Measurements from ENCODE around the gene PSMG4.

PSMG4 gene

GRCh38 chr6:3285049-3285639 is 26.4 kb downstream of the PSMG4 start:
- Histone ChIP-seq H3K27ac (ENCODE audit: low read depth, low read length) (no peak overlapping the region), H4K20me1 (ENCODE audit: low read depth, low read length) (no peaks in the 10 kb centered on the region), H3K27me3 (ENCODE audit: low read length) (no peaks in the 10 kb centered on the region), H3F3A (ENCODE audit: insufficient read depth) (no peaks in the 10 kb centered on the region), H3K4me2 (ENCODE audit: low read depth, low read length, poor library complexity, severe bottlenecking) (no peak overlapping the region), H3K4me3 (ENCODE audit: insufficient read depth, low read length, poor library complexity, severe bottlenecking) (no peak overlapping the region), H2AFZ (ENCODE audit: low read depth, low read length, severe bottlenecking) (no peak overlapping the region), H3K36me3 (ENCODE audit: low read length) (no peaks in the 10 kb centered on the region), H3K9me3 (ENCODE audit: insufficient read depth, low read length) (no peaks in the 10 kb centered on the region), H3K9me2 (replicated peaks; ENCODE audit: insufficient read depth, low read length) (no peaks in the 10 kb centered on the region), H3K9ac (ENCODE audit: low read length) (no peak overlapping the region), H3K79me2 (ENCODE audit: insufficient read depth, low read length) (no peaks in the 10 kb centered on the region)
- TF ChIP-seq CTCF (IDR thresholded peaks at IDR 0.05; ENCODE audit: insufficient read depth, low read length, poor library complexity, severe bottlenecking) = no peak
- TF ChIP-seq EZH2phosphoT487 (conservative IDR thresholded peaks at IDR 0.05; ENCODE audit: low read length) = no peak

- no peak overlapping the region for H3K9ac ChIP-seq (ENCODE audit: low read length)
- H2AFZ ChIP-seq (ENCODE audit: low read depth, low read length, severe bottlenecking) = no peak overlapping the region
- no peaks in the 10 kb centered on the region for H3K27me3 ChIP-seq (ENCODE audit: low read length)
- no peaks in the 10 kb centered on the region for H3F3A ChIP-seq (ENCODE audit: insufficient read depth)
- H3K79me2 ChIP-seq (ENCODE audit: insufficient read depth, low read length) = no peaks in the 10 kb centered on the region
- no peaks in the 10 kb centered on the region for H4K20me1 ChIP-seq (ENCODE audit: low read depth, low read length)
- H3K4me3 ChIP-seq (ENCODE audit: insufficient read depth, low read length, poor library complexity, severe bottlenecking) = no peak overlapping the region
- no peaks in the 10 kb centered on the region for H3K36me3 ChIP-seq (ENCODE audit: low read length)
- H3K27ac ChIP-seq (ENCODE audit: low read depth, low read length) = no peak overlapping the region
- TF ChIP-seq CTCF (IDR thresholded peaks at IDR 0.05; ENCODE audit: insufficient read depth, low read length, poor library complexity, severe bottlenecking) (no peak), EZH2phosphoT487 (conservative IDR thresholded peaks at IDR 0.05; ENCODE audit: low read length) (no peak)
- H3K9me2 ChIP-seq (replicated peaks; ENCODE audit: insufficient read depth, low read length) = no peaks in the 10 kb centered on the region
- no peaks in the 10 kb centered on the region for H3K9me3 ChIP-seq (ENCODE audit: insufficient read depth, low read length)
- H3K4me2 ChIP-seq (ENCODE audit: low read depth, low read length, poor library complexity, severe bottlenecking) = no peak overlapping the region
Observed at GRCh38 chr6:3285732-3286131, 27.0 kb downstream of the PSMG4 start.

GRCh38 chr6:3286641-3287171 is 28.0 kb downstream of the PSMG4 start:
- no peak overlapping the region for H3K9ac ChIP-seq (ENCODE audit: low read length)
- H3K4me2 ChIP-seq (ENCODE audit: low read depth, low read length, poor library complexity, severe bottlenecking) = no peak overlapping the region
- H4K20me1 ChIP-seq (ENCODE audit: low read depth, low read length) = no peaks in the 10 kb centered on the region
- H2AFZ ChIP-seq (ENCODE audit: low read depth, low read length, severe bottlenecking) = no peak overlapping the region
- TF ChIP-seq CTCF (IDR thresholded peaks at IDR 0.05; ENCODE audit: insufficient read depth, low read length, poor library complexity, severe bottlenecking) (no peak), EZH2phosphoT487 (conservative IDR thresholded peaks at IDR 0.05; ENCODE audit: low read length) (no peak)
- H3K27ac ChIP-seq (ENCODE audit: low read depth, low read length) = no peak overlapping the region
- no peaks in the 10 kb centered on the region for H3K9me2 ChIP-seq (replicated peaks; ENCODE audit: insufficient read depth, low read length)
- no peaks in the 10 kb centered on the region for H3K79me2 ChIP-seq (ENCODE audit: insufficient read depth, low read length)
- H3K9me3 ChIP-seq (ENCODE audit: insufficient read depth, low read length) = no peaks in the 10 kb centered on the region
- no peaks in the 10 kb centered on the region for H3K36me3 ChIP-seq (ENCODE audit: low read length)
- H3F3A ChIP-seq (ENCODE audit: insufficient read depth) = no peaks in the 10 kb centered on the region
- H3K4me3 ChIP-seq (ENCODE audit: insufficient read depth, low read length, poor library complexity, severe bottlenecking) = no peak overlapping the region
- no peaks in the 10 kb centered on the region for H3K27me3 ChIP-seq (ENCODE audit: low read length)
